ENCODE data around the gene XPOT. TPM values are rescaled to one million over a fixed set of nuclear protein-coding genes. Genes with fewer than 3 reads are reported as not detected.

The XPOT gene
- total and polyA plus RNA-seq, 8 donors: 47.5 to 98.2 (median 54.9) TPM

DNA sequence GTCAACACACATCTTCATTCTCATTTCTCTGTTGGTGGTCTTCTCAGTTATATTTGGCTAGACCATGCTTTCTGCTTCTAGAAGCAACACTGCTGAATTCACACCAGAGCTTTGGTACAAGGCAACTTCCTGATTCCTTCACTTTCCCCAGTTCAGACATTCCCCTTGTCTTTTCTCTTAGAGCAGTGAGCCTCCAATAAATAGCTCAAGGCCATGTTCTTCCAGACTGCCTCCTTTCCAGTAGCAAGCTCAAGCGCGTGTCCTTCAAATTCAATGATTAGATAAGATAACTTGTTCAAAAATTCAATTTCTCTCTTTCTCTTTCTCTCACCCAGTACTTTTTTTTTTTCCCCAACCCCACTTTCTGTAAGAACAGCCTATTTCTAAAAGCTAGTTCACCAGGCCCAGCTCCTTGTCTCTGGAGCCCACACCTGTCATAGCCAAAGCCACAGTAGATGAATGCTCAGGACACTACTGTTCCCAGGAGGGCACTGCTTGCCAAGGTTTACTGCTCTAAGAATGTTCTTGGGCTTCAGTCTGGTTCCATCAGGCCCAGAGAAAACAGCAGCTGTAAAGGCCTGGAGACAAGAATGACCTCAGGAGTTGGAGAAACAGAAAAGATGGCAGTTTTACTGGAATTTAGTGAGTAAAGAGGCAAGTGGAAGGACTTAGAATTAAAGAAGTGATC lies 65.4 kb downstream of the XPOT start:
- H3K4me3 ChIP-seq: no peak overlapping the region
- DNase-seq (no peak), ATAC-seq (no peak)
- peaks cover 4 to 99% of the 10 kb centered on the region in 2 donors for H3K36me3 ChIP-seq
- intact Hi-C loops (cut with DNase I): no loop called here
- no peaks in the 10 kb centered on the region for H3K4me1 ChIP-seq
- TF ChIP-seq, protein P1, sequence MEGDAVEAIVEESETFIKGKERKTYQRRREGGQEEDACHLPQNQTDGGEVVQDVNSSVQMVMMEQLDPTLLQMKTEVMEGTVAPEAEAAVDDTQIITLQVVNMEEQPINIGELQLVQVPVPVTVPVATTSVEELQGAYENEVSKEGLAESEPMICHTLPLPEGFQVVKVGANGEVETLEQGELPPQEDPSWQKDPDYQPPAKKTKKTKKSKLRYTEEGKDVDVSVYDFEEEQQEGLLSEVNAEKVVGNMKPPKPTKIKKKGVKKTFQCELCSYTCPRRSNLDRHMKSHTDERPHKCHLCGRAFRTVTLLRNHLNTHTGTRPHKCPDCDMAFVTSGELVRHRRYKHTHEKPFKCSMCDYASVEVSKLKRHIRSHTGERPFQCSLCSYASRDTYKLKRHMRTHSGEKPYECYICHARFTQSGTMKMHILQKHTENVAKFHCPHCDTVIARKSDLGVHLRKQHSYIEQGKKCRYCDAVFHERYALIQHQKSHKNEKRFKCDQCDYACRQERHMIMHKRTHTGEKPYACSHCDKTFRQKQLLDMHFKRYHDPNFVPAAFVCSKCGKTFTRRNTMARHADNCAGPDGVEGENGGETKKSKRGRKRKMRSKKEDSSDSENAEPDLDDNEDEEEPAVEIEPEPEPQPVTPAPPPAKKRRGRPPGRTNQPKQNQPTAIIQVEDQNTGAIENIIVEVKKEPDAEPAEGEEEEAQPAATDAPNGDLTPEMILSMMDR (IDR thresholded peaks at IDR 0.05): no peak
- H3K27ac ChIP-seq: no peak overlapping the region
- H3K27me3 ChIP-seq: no peaks in the 10 kb centered on the region
- no peaks in the 10 kb centered on the region for H3K9me3 ChIP-seq

DNA sequence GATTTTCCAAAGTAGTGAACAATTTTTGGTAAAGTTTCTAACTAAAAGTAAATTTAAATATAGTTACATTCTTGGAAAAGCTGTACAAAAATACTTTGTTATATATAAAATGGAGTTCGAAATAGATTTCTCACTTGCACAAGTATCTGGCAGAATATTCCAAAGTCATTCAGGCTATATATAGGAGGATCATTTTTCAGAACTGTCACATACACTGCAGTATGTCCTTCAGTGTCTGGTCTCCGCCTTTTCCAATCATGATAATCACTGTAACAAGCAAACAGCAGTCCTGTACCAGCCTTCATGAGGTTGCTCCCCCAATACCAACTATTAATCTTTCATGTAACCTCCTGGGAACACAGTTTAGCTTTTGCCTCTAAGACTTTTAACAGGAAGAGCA lies 66.3 kb downstream of the XPOT start:
- intact Hi-C loops (cut with DNase I): no loop called here
- DNase-seq (no peak), ATAC-seq (no peak)
- Histone ChIP-seq H3K36me3 (peaks cover 4 to 99% of the 10 kb centered on the region in 2 donors), H3K9me3 (no peaks in the 10 kb centered on the region), H3K4me3 (no peak overlapping the region), H3K4me1 (no peaks in the 10 kb centered on the region), H3K27me3 (no peaks in the 10 kb centered on the region), H3K27ac (no peak overlapping the region)
- TF ChIP-seq, protein P1 (IDR thresholded peaks at IDR 0.05): no peak

- TF ChIP-seq, protein P1 (IDR thresholded peaks at IDR 0.05): no peak
- intact Hi-C loops (cut with DNase I): no loop called here
- Histone ChIP-seq H3K4me3 (no peak overlapping the region), H3K4me1 (no peaks in the 10 kb centered on the region), H3K36me3 (peaks cover 4 to 90% of the 10 kb centered on the region in 2 donors), H3K27ac (no peak overlapping the region), H3K27me3 (no peaks in the 10 kb centered on the region), H3K9me3 (peaks cover 0 to 16% of the 10 kb centered on the region in 2 donors)
- ATAC-seq: no peak
- DNase-seq: no peak
Measured at GRCh38 chr12:64473176-64473575, 69.0 kb downstream of the XPOT start.

DNA sequence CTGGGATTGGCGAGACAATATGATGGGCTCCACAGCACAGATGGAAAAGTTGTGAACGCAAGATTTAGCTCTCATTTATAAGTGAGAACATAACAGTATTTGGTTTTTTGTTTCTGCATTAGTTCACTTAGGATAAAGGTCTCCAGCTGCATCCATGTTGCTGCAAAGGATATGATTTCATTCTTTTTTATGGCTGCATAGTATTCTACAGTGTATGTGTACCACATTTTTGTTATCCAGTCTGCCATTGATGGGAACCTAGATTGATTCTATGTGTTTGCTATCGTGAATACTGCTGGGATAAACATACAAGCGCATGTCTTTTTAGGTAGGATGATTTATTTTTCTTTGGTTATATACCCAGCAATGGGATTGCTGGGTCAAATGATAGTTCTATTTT lies 71.3 kb downstream of the XPOT start:
- DNase-seq (no peak), ATAC-seq (no peak)
- TF ChIP-seq, protein P1 (IDR thresholded peaks at IDR 0.05): no peak
- intact Hi-C loops (cut with DNase I): no loop called here
- Histone ChIP-seq H3K36me3 (peaks cover 4 to 85% of the 10 kb centered on the region in 2 donors), H3K27me3 (no peaks in the 10 kb centered on the region), H3K9me3 (peaks cover 0 to 16% of the 10 kb centered on the region in 2 donors), H3K27ac (no peak overlapping the region), H3K4me3 (no peak overlapping the region), H3K4me1 (no peaks in the 10 kb centered on the region)

GRCh38 chr12:64476844-64477243 lies 72.7 kb downstream of the XPOT start:
- peaks cover 0 to 16% of the 10 kb centered on the region in 2 donors for H3K9me3 ChIP-seq
- H3K36me3 ChIP-seq: peaks cover 4 to 85% of the 10 kb centered on the region in 2 donors
- H3K27ac ChIP-seq: no peak overlapping the region
- intact Hi-C loops (cut with DNase I): no loop called here
- no peak overlapping the region for H3K4me3 ChIP-seq
- TF ChIP-seq, protein P1 (IDR thresholded peaks at IDR 0.05): no peak
- ATAC-seq: no peak
- no peaks in the 10 kb centered on the region for H3K27me3 ChIP-seq
- DNase-seq: no peak
- no peaks in the 10 kb centered on the region for H3K4me1 ChIP-seq

Measured in left lung (tissue), 10 donors.